B cell (primary cell): Measurements from ENCODE around the gene PLCG1. TPM values are rescaled to one million over a fixed set of nuclear protein-coding genes. Genes with fewer than 3 reads are reported as not detected.
A peak's percentile ranks its signal among the peaks of the same experiment; 100 is the strongest.

ENCODE experiments used
- ATAC-seq: fragments of 200-7000 bp; cut with Tn5 transposase; one replicate; pipeline ENCODE4 v1.10.0; 2021; ENCODE audit warnings: low read depth, mild to moderate bottlenecking, moderate number of reproducible peaks, moderate library complexity
- CTCF ChIA-PET: fragments of 350-600 bp; sonication (Branson Sonifier 250); formaldehyde crosslinking; loops from one replicate; lab custom pipeline; 2021; ENCODE audit warnings: antibody characterized with exemption, inconsistent platforms; lab: Charles Lee
- POLR2A ChIA-PET: fragments of 350-600 bp; sonication (Branson Sonifier 250); formaldehyde crosslinking; loops from one replicate; lab custom pipeline; 2021; ENCODE audit warnings: antibody characterized with exemption; lab: Charles Lee
- DNase-seq: peaks from one replicate; pipeline ENCODE4 v3.0.0; 2013
- H2AFZ ChIP-seq: 2 replicates; pipeline ENCODE4 v1.6.1; 2012; ENCODE audit warnings: mild to moderate bottlenecking, low read depth, low read length; ENCODE audit not compliant: insufficient read depth, poor library complexity, severe bottlenecking
- H3K27ac ChIP-seq, 2 donors: 1 replicate in 1 of 2; 2 replicates in 1 of 2; pipeline ENCODE4 v1.5.1; 2012 to 2013; ENCODE audit warnings: low read length in 2 of 2, mild to moderate bottlenecking in 2 of 2, moderate library complexity in 1 of 2
- H3K27me3 ChIP-seq, 4 experiments: fragments of 200-600 bp in 1 of 4; sonication (generic) in 1 of 4; replicated peaks in 1 of 4; 1 replicate in 2 of 4; 2 replicates in 2 of 4; pipeline versions ENCODE4 v1.6.1 to v1.7.0; 2013 to 2016; ENCODE audit warnings: low read length in 3 of 4, mild to moderate bottlenecking in 2 of 4, mixed read lengths in 1 of 4, moderate library complexity in 1 of 4; ENCODE audit not compliant: insufficient read depth in 4 of 4, control insufficient read depth in 3 of 4; ENCODE audit errors: control extremely low read depth in 1 of 4
- H3K36me3 ChIP-seq, 2 experiments: replicated peaks in 1 of 2; 1 replicate in 1 of 2; 2 replicates in 1 of 2; pipeline versions ENCODE4 v1.6.1 to v1.7.1; 2013; ENCODE audit warnings: low read length in 1 of 2; ENCODE audit not compliant: insufficient read depth in 2 of 2, control insufficient read depth in 1 of 2; ENCODE audit errors: control extremely low read depth in 1 of 2, extremely low read depth in 1 of 2
- H3K4me1 ChIP-seq, 2 donors: fragments of 200-600 bp in 1 of 2; sonication (generic) in 1 of 2; 1 replicate in 1 of 2; 2 replicates in 1 of 2; pipeline versions ENCODE4 v1.5.1 to v1.6.1; 2013 to 2017; ENCODE audit warnings: low read length in 2 of 2; ENCODE audit not compliant: control insufficient read depth in 2 of 2, insufficient read depth in 2 of 2
- H3K4me2 ChIP-seq: replicated peaks from 2 replicates; pipeline ENCODE3; 2012; ENCODE audit warnings: mild to moderate bottlenecking, low read depth, low read length; ENCODE audit not compliant: poor library complexity, severe bottlenecking
- H3K4me3 ChIP-seq, 5 experiments: fragments of 200-600 bp in 1 of 5; sonication (generic) in 1 of 5; 1 replicate in 3 of 5; 2 replicates in 2 of 5; pipeline versions ENCODE4 v1.5.1 to v1.7.0; 2011 to 2016; ENCODE audit warnings: low read length in 4 of 5, mild to moderate bottlenecking in 4 of 5, low read depth in 2 of 5, control low read depth in 1 of 5, moderate library complexity in 1 of 5; ENCODE audit not compliant: insufficient read depth in 1 of 5; ENCODE audit errors: control extremely low read depth in 1 of 5, extremely low read depth in 1 of 5
- H3K79me2 ChIP-seq: fragments of 200-600 bp; sonication (generic); one replicate; pipeline ENCODE4 v1.6.0; 2016; ENCODE audit warnings: low read length; ENCODE audit not compliant: control insufficient read depth, insufficient read depth
- H3K9ac ChIP-seq: fragments of 200-600 bp; sonication (generic); 2 replicates; pipeline ENCODE4 v1.6.1; 2017; ENCODE audit warnings: mild to moderate bottlenecking, low read length, moderate library complexity
- H3K9me3 ChIP-seq, 3 donors: one replicate each; pipeline versions ENCODE4 v1.6.1 to v1.7.1; 2013; ENCODE audit warnings: low read length in 2 of 3; ENCODE audit not compliant: control insufficient read depth in 2 of 3, insufficient read depth in 1 of 3; ENCODE audit errors: control extremely low read depth in 1 of 3
- H4K20me1 ChIP-seq: 2 replicates; pipeline ENCODE4 v1.6.0; 2012; ENCODE audit warnings: mild to moderate bottlenecking, low read length; ENCODE audit not compliant: insufficient read depth, control insufficient read depth, poor library complexity, severe bottlenecking
- H3K27ac Mint-ChIP-seq: one replicate; pipeline ENCODE4 v1.8.0; 2021; ENCODE audit warnings: mixed read lengths
- H3K27me3 Mint-ChIP-seq: one replicate; pipeline ENCODE4 v1.8.0; 2021; ENCODE audit warnings: mixed read lengths
- H3K4me1 Mint-ChIP-seq: one replicate; pipeline ENCODE4 v1.8.0; 2021; ENCODE audit warnings: mixed read lengths
- H3K4me3 Mint-ChIP-seq: one replicate; pipeline ENCODE4 v1.8.0; 2021; ENCODE audit warnings: mixed read lengths
- H3K9me3 Mint-ChIP-seq: one replicate; pipeline ENCODE4 v1.8.0; 2022; ENCODE audit warnings: mixed read lengths; ENCODE audit not compliant: insufficient read depth
- EZH2 ChIP-seq: IDR thresholded peaks from 2 replicates; pipeline ENCODE4 v1.6.1; 2012; ENCODE audit warnings: borderline replicate concordance, low read depth, mild to moderate bottlenecking, moderate library complexity, low read length; ENCODE audit not compliant: insufficient read depth, poor library complexity, severe bottlenecking
- WGBS: methylation state at CpG from one replicate; pipeline ENCODE4 v1.1.5; 2013; ENCODE audit warnings: missing lambda C conversion rate; ENCODE audit not compliant: insufficient coverage; 5-methylcytosine and 5-hydroxymethylcytosine counted together
- intact Hi-C: fragments of 100-400 bp; cut with micrococcal nuclease; formaldehyde crosslinking; loops from one replicate; pipeline ENCODE4 v1.10.0; 2022
- polyA plus RNA-seq: library from polyadenylated mRNA; depleted of rRNA; stranded (reverse); fragments of >200 nt; gene quantifications from 2 replicates; pipeline ENCODE4 v1.2.3, GENCODE V29; 2012
- total RNA-seq, 2 donors: library from RNA; stranded (reverse); fragments of 120-200 nt in 1 of 2; gene quantifications; 1 replicate in 1 of 2; 2 replicates in 1 of 2; pipeline versions ENCODE4 v1.2.3 to v1.2.4, GENCODE V29; 2013 to 2022
- TF ChIP-seq, protein P1 (sequence below): fragments of 200-600 bp; IDR thresholded peaks from one replicate; pipeline ENCODE4 v1.8.0; 2022; ENCODE audit warnings: antibody characterized with exemption, mild to moderate bottlenecking

Gene PLCG1
- total and polyA plus RNA-seq, 2 donors (not counting 1 experiment from before 2014, with no cell fraction given) = 98.7 to 101 TPM

DNA sequence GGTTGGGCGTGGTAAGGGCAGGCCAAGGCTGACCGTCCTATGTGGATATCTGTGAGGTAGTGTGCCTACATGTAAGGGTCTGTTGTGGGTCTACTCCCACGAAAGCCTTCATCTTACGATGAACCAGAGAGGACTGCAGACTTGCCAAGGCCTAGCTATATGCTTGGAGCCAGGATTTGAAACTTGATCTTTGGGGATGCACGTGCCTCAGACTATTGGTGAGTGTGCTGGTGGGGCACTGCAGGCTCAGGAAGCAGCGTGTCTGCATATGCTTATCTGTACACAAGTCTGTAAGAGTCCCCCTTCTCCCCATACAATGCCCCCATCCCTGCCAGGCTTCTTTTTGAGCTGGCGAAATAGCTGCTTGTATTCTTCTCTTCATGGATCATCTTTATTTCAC lies 17.9 kb downstream of the PLCG1 start:
- Mint-ChIP-seq H3K9me3 (no peaks in the 10 kb centered on the region), H3K27ac (peak overlapping the region; percentile 95), H3K27me3 (no peaks in the 10 kb centered on the region), H3K4me1 (peaks cover 82% of the 10 kb centered on the region), H3K4me3 (no peak overlapping the region)
- H3K9ac ChIP-seq = no peak overlapping the region
- H3K36me3 ChIP-seq = peaks cover 0 to 9% of the 10 kb centered on the region in 2 experiments
- H2AFZ ChIP-seq = no peak overlapping the region
- no peaks in the 10 kb centered on the region for H3K27me3 ChIP-seq
- H3K79me2 ChIP-seq = peaks cover 31% of the 10 kb centered on the region
- TF ChIP-seq, protein P1, sequence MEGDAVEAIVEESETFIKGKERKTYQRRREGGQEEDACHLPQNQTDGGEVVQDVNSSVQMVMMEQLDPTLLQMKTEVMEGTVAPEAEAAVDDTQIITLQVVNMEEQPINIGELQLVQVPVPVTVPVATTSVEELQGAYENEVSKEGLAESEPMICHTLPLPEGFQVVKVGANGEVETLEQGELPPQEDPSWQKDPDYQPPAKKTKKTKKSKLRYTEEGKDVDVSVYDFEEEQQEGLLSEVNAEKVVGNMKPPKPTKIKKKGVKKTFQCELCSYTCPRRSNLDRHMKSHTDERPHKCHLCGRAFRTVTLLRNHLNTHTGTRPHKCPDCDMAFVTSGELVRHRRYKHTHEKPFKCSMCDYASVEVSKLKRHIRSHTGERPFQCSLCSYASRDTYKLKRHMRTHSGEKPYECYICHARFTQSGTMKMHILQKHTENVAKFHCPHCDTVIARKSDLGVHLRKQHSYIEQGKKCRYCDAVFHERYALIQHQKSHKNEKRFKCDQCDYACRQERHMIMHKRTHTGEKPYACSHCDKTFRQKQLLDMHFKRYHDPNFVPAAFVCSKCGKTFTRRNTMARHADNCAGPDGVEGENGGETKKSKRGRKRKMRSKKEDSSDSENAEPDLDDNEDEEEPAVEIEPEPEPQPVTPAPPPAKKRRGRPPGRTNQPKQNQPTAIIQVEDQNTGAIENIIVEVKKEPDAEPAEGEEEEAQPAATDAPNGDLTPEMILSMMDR = no peak
- TF ChIP-seq EZH2 = no peak
- H3K27ac ChIP-seq = peak overlapping the region in 1 of 2 donors; percentile 76
- H3K4me1 ChIP-seq = peaks cover 50 to 64% of the 10 kb centered on the region in 2 donors
- 100% methylated on average over 6 of the region's 7 CpGs for WGBS
- DNase-seq (no peak), ATAC-seq (no peak)
- no peaks in the 10 kb centered on the region for H4K20me1 ChIP-seq
- peaks cover 0 to 4% (median 0%) of the 10 kb centered on the region in 3 donors for H3K9me3 ChIP-seq
- ChIA-PET POLR2A (no interaction called here), CTCF (interaction anchor here (0.8 to 12.9 kb wide), 5 partner anchors 18 to 61 kb away, joined by 3 to 122 read pairs (median 3); partner anchors contain the start of gene PLCG1)
- intact Hi-C loops = no loop called here
- H3K4me3 ChIP-seq = no peak overlapping the region
- no peak overlapping the region for H3K4me2 ChIP-seq

DNA sequence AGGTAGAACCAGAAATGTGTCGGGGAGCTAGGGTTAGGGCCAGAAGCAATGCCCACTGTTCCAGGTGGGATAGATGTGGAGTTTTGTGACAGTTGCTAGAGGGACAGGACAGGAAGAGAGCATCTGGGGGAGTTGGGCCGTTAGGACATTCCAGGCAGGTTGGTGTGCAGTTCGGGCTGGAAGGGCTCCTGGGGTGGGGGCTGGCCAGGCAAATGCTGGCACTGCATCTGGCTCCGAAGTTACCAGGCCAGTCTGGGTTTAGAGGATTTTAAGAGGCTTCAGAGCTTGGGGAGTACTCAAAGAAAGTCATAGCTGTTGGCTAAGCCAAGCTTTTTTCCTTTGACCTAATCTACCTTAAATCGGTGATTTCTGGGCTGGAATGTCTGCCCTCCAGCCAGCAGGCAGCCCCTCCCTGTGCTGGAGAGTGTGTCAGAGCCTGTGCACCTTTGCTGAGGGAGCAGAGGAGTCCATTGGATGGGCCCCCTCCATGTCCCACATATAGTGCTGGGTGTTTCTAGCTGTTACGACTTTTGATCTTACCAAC lies 20.8 kb downstream of the PLCG1 start:
- Mint-ChIP-seq H3K27me3 (no peaks in the 10 kb centered on the region), H3K27ac (peak overlapping the region; percentile 95), H3K9me3 (no peaks in the 10 kb centered on the region), H3K4me3 (peak overlapping the region; percentile 78), H3K4me1 (peaks cover 62% of the 10 kb centered on the region)
- ATAC-seq = no peak
- H3K36me3 ChIP-seq = peaks cover 0 to 24% of the 10 kb centered on the region in 2 experiments
- peak overlapping the region; percentile 34 for H3K9ac ChIP-seq
- H3K27ac ChIP-seq = peak overlapping the region; percentile 69 to 76
- peaks cover 41 to 58% of the 10 kb centered on the region in 2 donors for H3K4me1 ChIP-seq
- no peak overlapping the region for H2AFZ ChIP-seq
- no peak for TF ChIP-seq EZH2
- TF ChIP-seq, protein P1 = no peak
- ChIA-PET CTCF (interaction anchor here (1.4 to 12.9 kb wide), 4 partner anchors 9 to 181 kb away, joined by 4 to 122 read pairs (median 35); partner anchors contain the start of gene PLCG1), POLR2A (no interaction called here)
- no peaks in the 10 kb centered on the region for H3K27me3 ChIP-seq
- whole genome bisulfite sequencing = 96% methylated on average over 4 of the region's 6 CpGs
- no peak overlapping the region for H3K4me3 ChIP-seq
- H3K79me2 ChIP-seq = peaks cover 26% of the 10 kb centered on the region
- intact Hi-C loops = no loop called here
- no peak for DNase-seq
- H3K9me3 ChIP-seq = peaks cover 0 to 4% (median 0%) of the 10 kb centered on the region in 3 donors
- H3K4me2 ChIP-seq = peak overlapping the region; percentile 68
- peaks cover 9% of the 10 kb centered on the region for H4K20me1 ChIP-seq
